ENCODE data around the gene ERBB4. TPM values are rescaled to one million over a fixed set of nuclear protein-coding genes. Genes with fewer than 3 reads are reported as not detected.

The ERBB4 gene
- total RNA-seq, 1 donor from 2014 or later: 0.36 TPM

DNA sequence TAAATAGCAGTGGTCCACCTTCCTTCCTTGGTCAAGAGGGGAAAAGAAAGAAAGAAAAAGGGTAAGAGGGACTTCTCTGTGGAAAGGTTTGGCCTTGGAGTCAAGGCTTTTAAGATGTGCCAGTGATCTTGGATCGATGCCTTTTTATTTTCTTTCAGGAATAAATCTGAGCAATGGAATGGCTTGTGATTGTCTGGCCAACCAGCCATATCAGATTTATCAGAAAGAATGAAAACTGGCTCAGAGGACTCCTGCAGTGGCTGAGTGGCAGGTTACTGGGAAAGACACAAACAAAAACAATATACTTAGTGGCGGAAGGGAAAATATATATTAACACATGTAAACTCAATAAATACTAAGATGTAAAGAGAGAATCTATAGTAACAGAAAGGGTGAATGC is 4.3 kb downstream of the ERBB4 start:
- TF ChIP-seq, protein P1, sequence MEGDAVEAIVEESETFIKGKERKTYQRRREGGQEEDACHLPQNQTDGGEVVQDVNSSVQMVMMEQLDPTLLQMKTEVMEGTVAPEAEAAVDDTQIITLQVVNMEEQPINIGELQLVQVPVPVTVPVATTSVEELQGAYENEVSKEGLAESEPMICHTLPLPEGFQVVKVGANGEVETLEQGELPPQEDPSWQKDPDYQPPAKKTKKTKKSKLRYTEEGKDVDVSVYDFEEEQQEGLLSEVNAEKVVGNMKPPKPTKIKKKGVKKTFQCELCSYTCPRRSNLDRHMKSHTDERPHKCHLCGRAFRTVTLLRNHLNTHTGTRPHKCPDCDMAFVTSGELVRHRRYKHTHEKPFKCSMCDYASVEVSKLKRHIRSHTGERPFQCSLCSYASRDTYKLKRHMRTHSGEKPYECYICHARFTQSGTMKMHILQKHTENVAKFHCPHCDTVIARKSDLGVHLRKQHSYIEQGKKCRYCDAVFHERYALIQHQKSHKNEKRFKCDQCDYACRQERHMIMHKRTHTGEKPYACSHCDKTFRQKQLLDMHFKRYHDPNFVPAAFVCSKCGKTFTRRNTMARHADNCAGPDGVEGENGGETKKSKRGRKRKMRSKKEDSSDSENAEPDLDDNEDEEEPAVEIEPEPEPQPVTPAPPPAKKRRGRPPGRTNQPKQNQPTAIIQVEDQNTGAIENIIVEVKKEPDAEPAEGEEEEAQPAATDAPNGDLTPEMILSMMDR (IDR thresholded peaks at IDR 0.05; ENCODE audit: unreplicated experiment): no peak
- H3K4me3 Mint-ChIP-seq (ENCODE audit: unreplicated experiment): no peak overlapping the region
- no peak for DNase-seq (ENCODE audit: low spot score)
- H3K4me1 Mint-ChIP-seq (ENCODE audit: unreplicated experiment): peaks cover 9% of the 10 kb centered on the region
- H3K27ac Mint-ChIP-seq (ENCODE audit: unreplicated experiment): no peak overlapping the region
- peaks cover 11% of the 10 kb centered on the region for H3K27me3 Mint-ChIP-seq (ENCODE audit: unreplicated experiment)
- no peaks in the 10 kb centered on the region for H3K36me3 Mint-ChIP-seq (ENCODE audit: low read depth, unreplicated experiment)
- no peaks in the 10 kb centered on the region for H3K9me3 Mint-ChIP-seq (ENCODE audit: unreplicated experiment)

DNA sequence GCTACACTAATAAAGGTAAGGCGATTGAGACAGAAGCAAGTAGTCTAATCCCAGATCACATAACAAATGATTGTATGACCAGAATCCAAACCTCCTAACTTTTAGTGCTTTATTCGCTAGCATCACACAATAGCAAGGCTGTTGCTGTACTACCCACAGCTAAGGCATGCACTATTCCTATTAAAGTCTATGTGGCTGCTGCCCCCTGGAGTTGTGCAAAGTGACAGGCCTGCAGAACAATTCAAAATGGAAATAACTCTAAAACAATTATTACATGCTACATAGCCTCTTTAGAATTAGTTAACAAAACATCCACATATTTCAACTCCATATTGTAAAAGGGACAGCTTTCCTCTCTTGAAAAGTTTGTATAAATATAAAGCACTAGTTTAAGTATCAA is 6.0 kb downstream of the ERBB4 start:
- H3K36me3 Mint-ChIP-seq (ENCODE audit: low read depth, unreplicated experiment): no peaks in the 10 kb centered on the region
- H3K27me3 Mint-ChIP-seq (ENCODE audit: unreplicated experiment): peaks cover 11% of the 10 kb centered on the region
- H3K4me3 Mint-ChIP-seq (ENCODE audit: unreplicated experiment): no peak overlapping the region
- TF ChIP-seq, protein P1 (IDR thresholded peaks at IDR 0.05; ENCODE audit: unreplicated experiment): no peak
- H3K9me3 Mint-ChIP-seq (ENCODE audit: unreplicated experiment): no peaks in the 10 kb centered on the region
- H3K4me1 Mint-ChIP-seq (ENCODE audit: unreplicated experiment): peaks cover 9% of the 10 kb centered on the region
- DNase-seq (ENCODE audit: low spot score): no peak
- no peak overlapping the region for H3K27ac Mint-ChIP-seq (ENCODE audit: unreplicated experiment)

DNA sequence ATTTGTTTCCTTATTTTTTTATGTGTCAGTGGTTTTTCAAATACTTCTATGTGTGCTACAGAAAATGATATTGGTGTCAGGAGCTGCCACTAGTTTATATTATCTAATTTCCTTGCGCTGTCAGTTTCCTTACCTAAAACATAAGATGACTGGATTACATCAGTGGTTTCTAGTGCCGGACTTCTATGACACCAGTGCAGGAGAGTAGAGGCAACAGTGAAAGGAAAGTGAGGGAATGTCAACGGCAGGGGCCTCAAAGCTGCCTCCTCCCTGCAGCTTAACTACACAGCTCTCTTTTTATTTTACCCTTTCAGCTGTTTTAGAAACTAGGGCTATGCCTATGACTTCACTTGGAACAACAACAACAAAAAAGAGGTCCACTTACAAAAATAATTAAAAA is 6.5 kb downstream of the ERBB4 start:
- DNase-seq (ENCODE audit: low spot score): no peak
- no peak overlapping the region for H3K27ac Mint-ChIP-seq (ENCODE audit: unreplicated experiment)
- no peak overlapping the region for H3K4me3 Mint-ChIP-seq (ENCODE audit: unreplicated experiment)
- peaks cover 9% of the 10 kb centered on the region for H3K4me1 Mint-ChIP-seq (ENCODE audit: unreplicated experiment)
- TF ChIP-seq, protein P1 (IDR thresholded peaks at IDR 0.05; ENCODE audit: unreplicated experiment): no peak
- no peaks in the 10 kb centered on the region for H3K36me3 Mint-ChIP-seq (ENCODE audit: low read depth, unreplicated experiment)
- H3K27me3 Mint-ChIP-seq (ENCODE audit: unreplicated experiment): peaks cover 8% of the 10 kb centered on the region
- no peaks in the 10 kb centered on the region for H3K9me3 Mint-ChIP-seq (ENCODE audit: unreplicated experiment)

DNA sequence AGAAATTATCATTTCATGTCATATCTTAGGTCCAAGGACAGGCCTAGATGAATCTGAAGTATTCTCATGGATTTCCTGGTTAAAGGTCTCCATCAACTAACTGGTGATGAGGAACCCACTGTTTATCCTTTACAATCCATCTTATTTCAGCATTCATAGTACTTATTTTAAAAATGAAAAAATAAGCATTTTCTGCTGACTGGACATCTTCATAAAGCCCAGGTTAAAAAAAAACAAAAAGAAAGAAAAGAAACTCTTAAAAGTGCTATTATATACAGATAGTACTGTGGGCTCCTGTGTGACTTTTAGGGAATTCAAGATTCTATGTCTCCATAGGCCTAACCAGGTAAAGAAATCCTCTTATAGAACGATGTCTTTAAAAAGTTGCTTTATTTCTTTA is 7.1 kb downstream of the ERBB4 start:
- TF ChIP-seq, protein P1 (IDR thresholded peaks at IDR 0.05; ENCODE audit: unreplicated experiment): no peak
- peaks cover 5% of the 10 kb centered on the region for H3K4me1 Mint-ChIP-seq (ENCODE audit: unreplicated experiment)
- no peaks in the 10 kb centered on the region for H3K9me3 Mint-ChIP-seq (ENCODE audit: unreplicated experiment)
- H3K27ac Mint-ChIP-seq (ENCODE audit: unreplicated experiment): no peak overlapping the region
- no peak for DNase-seq (ENCODE audit: low spot score)
- peaks cover 2% of the 10 kb centered on the region for H3K27me3 Mint-ChIP-seq (ENCODE audit: unreplicated experiment)
- no peaks in the 10 kb centered on the region for H3K36me3 Mint-ChIP-seq (ENCODE audit: low read depth, unreplicated experiment)
- H3K4me3 Mint-ChIP-seq (ENCODE audit: unreplicated experiment): no peak overlapping the region

DNA sequence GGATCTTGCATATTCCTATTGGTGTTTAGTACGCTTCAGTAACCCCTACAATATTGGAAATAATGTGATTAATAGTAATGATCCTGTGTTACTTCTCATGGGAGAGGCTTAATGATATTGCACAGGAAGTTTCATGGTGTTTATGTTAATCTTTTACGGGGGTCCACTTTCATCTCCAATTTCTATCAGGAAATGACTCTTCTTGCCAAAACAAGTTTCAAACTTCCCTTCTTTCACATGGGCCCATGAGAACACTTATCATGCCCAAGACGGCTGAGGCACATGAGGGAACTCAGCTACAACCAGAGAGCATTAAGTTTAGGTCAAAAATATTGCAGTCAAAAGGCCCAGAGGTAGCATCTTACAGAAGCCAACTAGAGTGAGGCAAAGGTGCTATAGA is 7.6 kb downstream of the ERBB4 start:
- no peak for DNase-seq (ENCODE audit: low spot score)
- no peak overlapping the region for H3K4me3 Mint-ChIP-seq (ENCODE audit: unreplicated experiment)
- H3K36me3 Mint-ChIP-seq (ENCODE audit: low read depth, unreplicated experiment): no peaks in the 10 kb centered on the region
- H3K4me1 Mint-ChIP-seq (ENCODE audit: unreplicated experiment): peaks cover 2% of the 10 kb centered on the region
- H3K27me3 Mint-ChIP-seq (ENCODE audit: unreplicated experiment): no peaks in the 10 kb centered on the region
- H3K9me3 Mint-ChIP-seq (ENCODE audit: unreplicated experiment): no peaks in the 10 kb centered on the region
- no peak overlapping the region for H3K27ac Mint-ChIP-seq (ENCODE audit: unreplicated experiment)
- TF ChIP-seq, protein P1 (IDR thresholded peaks at IDR 0.05; ENCODE audit: unreplicated experiment): no peak
